Measurements from ENCODE around the gene FAM177A1.
"Not testable (repeated sequence)": the region's sequence is repeated elsewhere in the genome, so short reads cannot be mapped to it uniquely, and the experiment has no call there.

The FAM177A1 gene

DNA sequence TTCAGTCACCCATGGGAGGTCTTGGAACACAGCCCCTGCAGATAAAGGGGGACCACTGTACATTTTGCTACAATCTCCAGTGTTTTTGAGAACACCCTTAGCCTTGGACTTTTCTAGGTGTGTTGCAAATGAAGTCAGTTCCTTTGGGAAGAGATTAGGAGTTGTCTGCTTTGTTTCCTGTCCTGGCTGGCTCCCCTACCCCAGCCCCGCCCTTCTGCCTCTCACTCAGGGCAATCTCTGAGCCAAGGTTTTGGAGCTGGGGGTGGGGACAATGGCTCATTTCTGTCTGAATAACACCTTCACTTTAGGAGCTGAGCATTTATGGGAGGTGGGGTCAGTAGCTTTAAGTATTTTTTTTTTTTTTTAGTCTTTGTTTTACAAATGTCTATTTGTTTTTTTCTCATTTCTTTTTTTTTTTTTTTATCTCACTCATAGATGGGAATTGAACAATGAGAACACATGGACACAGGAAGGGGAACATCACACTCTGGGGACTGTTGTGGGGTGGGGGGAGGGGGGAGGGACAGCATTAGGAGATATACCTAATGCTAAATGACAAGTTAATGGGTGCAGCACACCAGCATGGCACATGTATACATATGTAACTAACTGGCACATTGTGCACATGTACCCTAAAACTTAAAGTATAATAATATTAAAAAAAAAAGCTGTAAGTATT is 15.2 kb downstream of the FAM177A1 start:
- not testable (repeated sequence) for DNase-seq (ENCODE audit: low read depth)

DNA sequence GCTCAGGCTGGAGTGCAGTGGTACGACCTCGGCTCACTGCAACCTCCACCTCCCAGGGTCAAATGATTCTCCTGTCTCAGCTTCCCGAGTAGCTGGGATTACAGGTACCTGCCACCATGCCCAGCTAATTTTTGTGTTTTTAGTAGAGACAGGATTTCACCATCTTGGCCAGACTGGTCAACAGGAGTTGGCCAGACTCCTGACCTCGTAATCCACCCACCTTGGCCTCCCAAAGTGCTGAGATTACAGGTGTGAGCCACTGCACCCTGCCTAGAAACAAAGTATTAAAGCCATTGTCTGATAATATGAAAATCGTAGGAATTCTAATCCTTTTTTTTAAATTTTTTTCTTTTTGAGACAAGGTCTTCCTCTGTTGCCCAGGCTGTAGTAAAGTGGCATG is 19.7 kb downstream of the FAM177A1 start:
- not testable (repeated sequence) for DNase-seq (ENCODE audit: low read depth)

DNA sequence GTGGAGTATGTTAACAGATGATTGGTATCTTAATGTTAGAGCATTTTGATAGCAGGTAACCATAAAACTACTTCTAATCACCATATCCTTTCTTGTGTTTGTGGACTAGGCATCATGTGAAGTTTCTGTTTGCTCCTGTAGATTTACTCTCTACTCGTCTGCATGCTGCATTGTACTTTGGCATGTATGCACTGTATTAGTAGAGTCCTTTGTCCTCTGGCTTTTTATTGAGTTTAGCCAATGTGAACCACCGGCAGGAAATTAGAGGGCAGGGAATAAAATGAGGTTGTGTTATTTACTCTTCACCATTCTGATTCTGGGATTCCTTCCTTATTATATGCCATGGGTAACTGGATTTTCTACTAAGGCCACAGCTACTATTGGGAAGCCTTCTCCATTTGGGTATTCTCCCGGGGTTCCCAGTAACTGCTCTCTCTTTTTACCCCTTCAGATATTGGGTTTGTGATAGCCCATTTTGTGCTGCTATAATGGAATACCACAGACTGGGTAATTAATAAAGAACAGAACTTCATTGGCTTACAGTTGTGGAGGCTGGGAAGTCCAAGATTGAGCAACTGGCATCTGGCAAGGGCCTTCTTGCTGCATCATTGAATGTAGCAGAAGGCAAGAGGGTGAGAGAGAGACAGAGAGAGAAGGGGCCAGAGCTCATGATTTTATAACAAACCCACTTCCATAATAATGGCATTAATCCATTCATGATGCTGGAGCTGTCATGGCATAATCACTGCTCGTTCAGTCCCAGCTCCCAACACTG is 22.4 kb downstream of the FAM177A1 start:
- no peak for DNase-seq (ENCODE audit: low read depth)

DNA sequence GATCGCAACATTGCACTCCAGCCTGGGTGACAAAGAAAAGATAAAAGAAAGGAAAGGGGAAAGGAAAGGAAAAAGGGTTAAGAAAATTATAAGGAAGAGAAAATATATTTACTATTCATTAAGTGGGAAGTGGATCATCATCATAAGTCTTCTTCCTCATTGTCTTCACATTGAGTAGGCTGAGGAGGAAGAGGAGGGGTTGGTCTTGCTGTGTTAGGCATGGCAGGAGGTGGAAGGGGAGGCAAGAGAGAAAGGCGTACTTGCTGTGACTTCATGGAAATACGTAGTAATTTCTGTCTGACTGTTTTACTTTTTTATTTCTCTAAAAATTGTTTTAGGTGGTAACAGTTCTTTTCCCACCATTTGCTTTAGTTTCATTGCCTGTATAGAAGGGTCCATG is 26.2 kb downstream of the FAM177A1 start:
- DNase-seq (ENCODE audit: low read depth), result no peak

DNA sequence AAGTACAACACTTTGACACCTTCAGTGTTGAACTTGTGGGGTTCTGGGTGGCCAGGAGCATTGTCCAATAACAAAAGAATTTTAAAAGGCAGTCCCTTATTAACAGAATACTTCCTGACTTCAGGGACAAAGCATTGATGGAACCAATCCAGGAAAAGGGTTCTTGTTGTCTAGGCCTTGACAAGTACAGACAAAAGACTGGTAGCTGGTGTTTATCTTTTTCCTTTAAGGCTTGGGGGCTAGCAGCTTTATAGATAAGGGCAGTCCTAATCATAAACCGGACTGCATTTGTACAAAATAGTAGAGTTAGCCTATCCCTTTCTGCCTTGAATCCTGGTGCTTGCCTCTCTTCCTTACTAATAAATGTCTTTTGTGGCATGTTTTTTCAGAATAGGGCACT is 27.4 kb downstream of the FAM177A1 start:
- DNase-seq (ENCODE audit: low read depth), result no peak

DNA sequence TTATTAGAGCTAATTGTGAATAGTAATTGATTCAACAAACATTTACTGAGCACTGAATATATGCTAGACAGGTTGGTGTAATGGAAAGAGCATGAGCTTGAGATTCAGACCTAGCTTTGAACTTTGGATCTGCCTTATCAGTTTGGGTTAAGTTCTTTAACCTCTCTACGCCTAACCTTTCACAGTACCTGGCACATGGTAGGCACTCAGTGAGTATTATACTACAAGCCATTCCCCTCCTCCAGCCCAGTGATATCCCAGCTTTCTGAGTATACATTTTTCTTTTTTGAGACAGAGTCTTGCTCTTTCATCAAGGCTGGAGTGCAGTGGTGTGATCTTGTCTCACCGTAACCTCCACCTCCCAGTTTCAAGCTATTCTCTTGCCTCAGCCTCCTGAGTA is 32.0 kb downstream of the FAM177A1 start:
- DNase-seq (ENCODE audit: low read depth), result no peak

DNA sequence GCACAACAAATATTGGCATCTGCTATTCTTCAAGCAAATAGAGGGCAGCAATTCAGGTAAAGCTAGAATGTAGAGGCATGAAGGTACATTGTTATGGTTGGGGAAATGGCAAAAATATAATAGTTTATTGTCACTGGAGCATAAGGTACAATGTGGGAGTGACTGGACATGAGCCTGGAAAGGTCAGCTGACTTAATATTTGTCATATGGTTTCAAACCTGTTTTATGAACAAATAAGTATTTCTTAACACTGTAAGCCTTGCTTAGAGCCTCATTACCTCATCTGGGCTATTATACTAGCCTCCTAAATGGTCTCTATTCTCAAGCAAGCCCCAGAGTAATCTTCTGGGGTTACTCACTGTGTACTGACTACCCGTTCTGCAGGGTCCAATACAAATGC is 33.7 kb downstream of the FAM177A1 start:
- DNase-seq (ENCODE audit: low read depth), result no peak

DNA sequence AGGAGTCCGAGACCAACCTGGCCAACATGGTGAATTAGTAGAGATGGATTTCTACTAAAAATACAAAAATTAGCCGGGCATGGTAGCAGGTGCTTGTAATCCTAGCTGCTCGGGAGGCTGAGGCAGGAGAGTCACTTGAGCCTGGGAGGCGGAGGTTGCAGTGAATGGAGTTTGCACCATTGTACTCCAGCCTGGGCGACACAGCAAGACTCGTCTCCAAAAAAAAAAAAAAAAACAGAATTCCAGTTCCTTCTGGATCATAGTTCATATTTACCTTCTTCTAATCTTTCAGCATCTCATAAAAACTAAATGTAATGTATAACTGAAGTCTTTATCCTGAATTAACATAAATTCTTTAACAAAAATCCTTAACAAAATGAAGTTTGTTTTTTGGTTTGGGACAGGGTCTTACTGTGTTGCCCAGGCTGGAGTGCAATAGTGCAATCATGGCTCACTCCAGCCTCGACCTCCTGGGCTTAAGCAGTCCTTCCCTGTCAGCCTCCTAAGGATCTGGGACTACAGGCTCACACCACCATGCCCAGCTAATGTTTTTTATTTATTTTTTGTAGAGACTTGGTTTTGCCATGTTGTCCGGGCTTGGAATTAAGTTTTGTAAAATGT is 37.6 kb downstream of the FAM177A1 start:
- DNase-seq (ENCODE audit: low read depth), result no peak

DNA sequence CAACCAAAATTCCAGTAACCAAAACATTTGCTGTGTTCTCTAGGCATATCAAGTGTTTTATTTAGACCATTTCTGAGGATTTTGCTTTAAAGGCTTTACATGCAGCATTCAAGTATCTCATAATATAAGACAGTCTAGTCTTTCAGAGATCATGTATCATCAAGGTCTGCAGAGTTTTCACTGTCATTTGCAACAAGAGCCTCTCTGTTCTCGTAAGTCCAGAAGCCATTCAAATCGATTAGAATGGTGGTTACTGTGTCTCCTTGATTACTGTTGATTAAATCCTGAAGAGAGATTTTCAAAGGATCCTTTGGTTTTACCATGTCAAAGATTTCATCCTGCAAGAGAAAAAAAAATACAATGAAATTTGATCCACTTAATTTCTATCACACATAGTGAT is 39.4 kb downstream of the FAM177A1 start:
- DNase-seq (ENCODE audit: low read depth), result no peak

DNA sequence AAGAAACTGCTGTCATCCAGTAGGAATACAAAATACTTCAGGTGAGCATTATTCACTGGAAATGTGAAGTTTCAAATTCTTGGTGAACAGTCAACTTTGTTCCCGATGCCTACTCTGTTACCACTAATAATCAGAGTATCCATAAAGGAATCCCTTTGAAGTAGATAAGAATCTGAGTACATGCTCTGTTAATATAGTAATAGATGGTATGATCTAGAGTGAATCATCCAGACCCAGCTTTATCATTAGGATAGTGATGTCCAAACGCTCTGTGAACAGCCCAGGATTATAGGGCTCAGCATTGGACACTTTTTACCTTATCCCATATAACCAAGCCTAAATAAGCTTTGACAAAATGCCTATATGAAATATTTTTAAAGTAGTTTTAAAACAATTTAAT is 42.4 kb downstream of the FAM177A1 start:
- no peak for DNase-seq (ENCODE audit: low read depth)

DNA sequence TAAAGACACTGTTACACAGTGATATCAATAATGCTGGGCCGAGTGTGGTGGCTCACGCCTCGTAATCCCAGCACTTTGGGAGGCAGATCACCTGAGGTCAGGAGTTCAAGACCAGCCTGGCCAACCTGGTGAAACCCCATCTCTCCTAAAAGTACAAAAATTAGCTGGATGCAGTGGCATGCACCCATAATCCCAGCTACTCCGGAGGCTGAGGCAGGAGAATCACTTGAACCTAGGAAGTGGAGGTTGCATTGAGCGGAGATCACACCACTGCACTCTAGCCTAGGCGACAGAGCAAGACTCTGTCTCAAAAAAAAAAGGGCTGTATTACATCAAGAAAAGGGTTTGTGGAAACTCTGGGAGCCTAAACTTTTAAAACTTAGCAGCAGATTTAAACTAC is 48.6 kb downstream of the FAM177A1 start:
- not testable (repeated sequence) for DNase-seq (ENCODE audit: low read depth)

DNA sequence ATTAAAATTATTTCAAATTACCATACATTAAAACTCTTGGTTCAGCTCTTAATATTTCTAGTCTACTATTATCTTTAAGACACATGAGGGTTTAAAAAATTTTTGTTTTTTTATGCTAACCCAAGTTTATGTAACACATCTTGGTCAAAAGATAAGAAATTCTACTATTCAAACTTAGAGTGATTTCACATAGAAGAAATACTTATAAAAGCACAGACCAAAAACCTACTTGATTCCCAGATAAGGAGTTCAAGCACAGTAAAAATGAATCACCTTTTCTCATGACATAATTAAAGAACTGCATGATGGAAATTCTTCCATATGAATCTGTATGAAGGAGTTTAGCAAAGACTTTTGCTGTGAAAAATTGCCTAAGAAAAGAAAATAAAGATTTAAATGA is 61.8 kb downstream of the FAM177A1 start:
- DNase-seq (ENCODE audit: low read depth), result no peak

DNA sequence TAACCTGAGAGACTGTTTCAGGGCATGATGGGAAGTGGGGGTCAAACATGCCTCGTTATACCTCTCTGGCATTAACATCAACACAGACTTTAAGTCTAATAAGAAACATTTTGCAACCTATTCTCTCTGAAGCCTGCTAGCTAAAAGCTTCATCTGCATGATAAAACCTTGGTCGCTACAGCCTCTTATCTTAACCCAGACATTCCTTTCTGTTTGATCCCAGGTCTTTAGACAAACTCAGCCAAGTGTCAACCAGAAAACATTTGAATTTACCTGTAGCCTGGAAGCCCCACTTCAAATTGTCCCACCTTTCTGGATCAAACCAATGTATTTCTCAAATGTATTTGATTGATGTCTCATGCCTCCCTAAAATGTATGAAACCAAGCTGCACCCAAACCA is 66.6 kb downstream of the FAM177A1 start:
- no peak for DNase-seq (ENCODE audit: low read depth)

DNA sequence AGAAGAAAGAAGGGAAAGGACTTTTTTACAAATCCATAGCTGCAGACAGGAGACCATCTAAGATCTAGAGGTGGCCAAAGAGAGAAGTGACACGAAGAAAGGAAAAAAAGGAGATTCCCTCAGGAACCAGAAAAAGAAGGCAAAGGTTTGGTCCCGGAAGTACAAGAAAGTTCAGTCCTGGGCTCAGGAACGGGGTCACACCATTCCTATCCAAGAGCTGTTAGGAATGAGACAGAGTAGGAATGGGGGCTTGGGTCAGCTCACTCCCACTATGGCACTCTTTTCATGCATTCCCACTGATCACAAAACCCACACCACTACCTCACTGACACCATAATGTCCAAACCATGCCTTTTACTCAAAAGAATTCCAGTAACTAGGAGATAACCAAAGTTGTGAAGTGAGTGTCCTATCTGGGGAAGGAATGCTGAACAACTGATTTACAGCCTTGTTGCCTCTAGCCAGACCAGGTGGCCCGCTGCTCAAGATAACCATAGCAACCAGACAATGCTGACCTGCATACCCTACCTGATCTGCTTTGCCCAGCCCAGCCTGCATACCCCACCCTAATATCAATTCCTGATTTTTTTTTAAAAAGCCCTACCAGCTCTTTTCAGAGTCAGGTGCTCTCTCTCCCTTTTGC is 67.4 kb downstream of the FAM177A1 start:
- no peak for DNase-seq (ENCODE audit: low read depth)

DNA sequence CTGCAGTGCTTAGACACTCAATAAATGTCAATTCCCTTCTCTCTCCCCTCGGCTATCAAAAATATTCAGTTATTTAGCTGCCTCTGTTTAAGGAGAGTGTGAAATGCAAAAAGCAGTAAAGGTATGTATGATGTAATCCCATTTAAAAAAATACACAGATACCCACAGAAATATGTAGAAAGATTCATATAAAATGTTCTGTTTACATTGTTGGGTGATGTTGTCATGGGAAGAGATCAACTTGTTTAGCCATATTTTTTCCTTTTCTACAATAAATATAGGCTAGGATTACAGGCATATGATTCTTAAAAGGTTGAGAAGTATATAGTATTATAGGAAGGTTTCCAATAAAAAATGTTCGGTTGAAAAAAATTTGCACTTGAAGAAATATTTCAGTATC is 68.0 kb downstream of the FAM177A1 start:
- no peak for DNase-seq (ENCODE audit: low read depth)

DNA sequence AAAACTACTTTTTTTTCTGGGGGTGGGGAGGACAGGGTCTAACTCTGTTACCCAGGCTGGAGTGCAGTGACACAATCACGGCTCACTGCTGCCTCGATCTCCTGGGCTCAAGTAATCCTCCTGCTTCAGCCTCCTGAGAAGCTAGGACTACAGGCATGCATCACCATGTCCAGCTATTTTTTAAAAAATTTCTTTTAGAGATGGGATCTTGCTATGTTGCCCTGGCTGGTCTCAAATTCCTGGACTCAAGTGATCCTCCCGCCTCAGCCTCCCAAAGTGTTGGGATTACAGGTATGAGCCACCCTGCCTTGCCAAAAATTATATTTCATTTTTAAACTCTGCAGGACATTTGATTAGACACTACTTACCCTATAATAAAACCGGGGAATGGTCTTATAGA is 70.2 kb downstream of the FAM177A1 start:
- DNase-seq (ENCODE audit: low read depth), result no peak

DNA sequence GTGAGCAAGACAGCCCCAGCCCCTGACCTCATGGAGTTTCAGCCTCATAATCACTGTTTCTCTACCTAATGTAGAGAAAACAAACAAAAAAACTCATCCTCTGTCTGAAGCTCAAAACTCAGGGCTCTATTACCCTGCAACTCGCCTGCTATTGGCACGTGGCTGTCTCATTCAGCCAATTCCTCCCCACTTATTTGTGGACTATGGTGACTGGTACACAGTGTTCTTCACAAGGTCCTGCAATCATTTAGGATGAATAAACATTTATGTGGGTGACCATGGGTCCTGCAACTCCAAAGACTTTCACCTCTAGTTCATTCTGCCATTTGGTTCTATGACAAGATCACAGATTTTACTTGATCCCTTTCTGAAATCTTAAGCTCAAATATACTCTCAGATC is 71.0 kb downstream of the FAM177A1 start:
- no peak for DNase-seq (ENCODE audit: low read depth)

DNA sequence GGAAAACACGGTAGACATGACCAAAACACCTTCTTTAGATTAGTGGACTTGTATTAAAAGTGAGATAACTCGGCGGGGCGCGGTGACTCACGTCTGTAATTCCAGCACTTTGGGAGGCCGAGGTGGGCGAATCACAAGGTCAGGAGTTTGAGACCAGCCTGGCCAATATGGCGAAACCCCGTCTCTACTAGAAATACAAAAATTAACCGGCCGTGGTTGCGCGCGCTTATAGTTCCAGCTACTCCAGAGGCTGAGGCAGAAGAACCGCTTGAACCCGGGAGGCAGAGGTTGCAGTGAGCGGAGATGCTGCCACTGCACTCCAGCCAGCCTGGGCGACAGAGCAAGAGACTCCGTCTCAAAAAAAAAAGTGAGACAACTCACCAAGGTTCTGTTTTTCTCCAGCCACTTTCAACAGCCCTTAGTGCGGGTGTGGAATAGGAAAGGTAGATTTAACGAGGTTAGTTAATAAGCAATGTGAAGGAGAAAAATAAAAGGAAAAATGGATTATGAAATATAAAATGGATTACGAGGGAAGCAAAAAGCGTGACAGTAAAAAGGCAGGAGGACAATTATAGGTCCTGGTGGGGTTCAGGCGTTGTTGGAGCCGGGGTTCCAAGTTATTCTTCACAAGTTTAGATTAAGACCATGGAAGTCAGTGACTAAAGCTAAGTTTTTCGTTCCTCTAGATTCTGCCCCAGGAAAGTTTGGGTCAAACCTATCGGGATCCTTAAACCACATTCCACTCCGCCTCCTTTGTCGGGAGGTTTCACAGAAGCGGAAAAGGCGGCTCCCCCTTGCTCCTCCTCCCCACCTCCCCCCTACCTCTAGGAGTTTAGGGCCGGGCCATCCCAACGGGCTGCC is 75.2 kb downstream of the FAM177A1 start:
- no peak for DNase-seq (ENCODE audit: low read depth)

DNA sequence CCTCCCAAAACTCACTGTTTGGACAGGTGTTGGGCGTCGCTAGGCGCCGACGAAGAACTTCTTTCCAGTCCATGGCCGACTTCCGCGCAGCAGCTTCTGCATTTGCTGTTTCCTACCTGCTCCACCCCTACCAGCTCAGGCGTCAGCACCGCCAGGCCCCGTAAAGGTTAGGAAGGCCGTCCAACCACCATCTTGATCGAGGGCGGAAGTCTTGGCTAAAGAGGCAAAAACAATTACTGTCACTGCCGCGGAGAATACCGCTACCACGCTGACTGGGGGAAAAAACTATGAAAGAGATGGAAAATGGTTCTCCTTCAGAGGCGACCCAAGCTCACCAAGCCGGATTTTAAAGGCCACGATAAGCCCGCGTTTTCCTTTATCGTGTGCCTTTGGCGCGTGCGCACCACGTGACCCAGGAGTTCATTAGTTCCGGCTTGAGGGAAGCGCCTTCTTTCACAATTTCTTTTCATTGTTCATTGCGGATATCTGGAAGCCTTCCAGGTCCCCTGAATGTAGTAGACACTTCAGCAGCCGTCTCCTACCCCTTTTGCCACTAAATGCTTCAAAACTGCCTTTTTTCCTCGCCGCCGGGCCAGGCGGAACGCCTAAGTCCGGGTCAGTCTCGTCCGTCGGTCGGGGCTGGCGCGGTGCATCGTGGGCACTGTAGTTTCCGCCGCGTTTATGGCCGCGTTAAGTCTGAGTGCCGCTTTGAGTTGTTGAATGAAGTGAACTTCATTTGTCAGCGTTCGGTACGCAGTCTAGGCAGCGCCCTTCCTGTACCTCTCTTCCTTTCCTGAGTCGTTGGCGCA is 76.0 kb downstream of the FAM177A1 start, which contains the start of the genes PPP2R3C and PRORP:
TSS of gene PPP2R3C (minus strand) at position 104 of the 809 bp plus-strand sequence. CDS start at position 73, 31 bp downstream.
TSS of gene PRORP (plus strand) at position 666 of the 809 bp plus-strand sequence. CDS start 694 bp downstream, outside the sequence.
- peak; percentile 80 for DNase-seq (ENCODE audit: low read depth)

DNA sequence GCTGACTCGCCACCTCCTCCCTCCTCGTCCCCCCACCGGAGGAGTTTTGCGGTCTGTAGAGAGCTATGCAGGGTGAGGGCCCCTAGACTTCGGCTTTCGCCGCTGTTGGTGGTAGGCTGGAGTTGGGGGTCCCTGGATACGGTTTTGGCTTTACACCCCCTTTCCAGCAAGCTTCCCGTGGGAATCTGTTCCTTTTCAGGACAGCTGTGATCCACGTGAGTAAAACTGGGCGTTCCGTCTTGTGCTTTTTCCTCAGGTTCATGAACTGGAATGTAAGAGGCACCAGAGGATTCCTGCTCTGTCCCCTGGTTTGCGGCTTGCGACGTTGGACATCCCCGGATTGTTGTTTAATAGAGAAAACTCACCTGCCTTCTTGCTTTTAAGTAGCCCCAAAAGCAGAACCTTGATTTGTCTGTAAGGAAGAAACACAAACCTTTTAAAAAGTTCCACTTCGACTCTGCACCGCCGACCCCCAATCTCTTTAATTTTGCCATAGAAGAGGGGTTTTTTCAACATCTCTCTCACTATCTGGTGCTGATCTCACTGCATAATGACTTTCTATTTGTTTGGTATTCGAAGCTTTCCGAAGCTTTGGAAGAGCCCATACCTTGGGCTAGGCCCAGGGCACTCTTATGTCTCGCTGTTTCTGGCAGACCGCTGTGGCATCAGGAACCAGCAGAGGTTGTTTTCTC is 76.8 kb downstream of the FAM177A1 start:
- DNase-seq (ENCODE audit: low read depth), result peak; percentile 5
